Activated CD8-positive, alpha-beta memory T cell treated with anti-CD3 and anti-CD28 coated beads, Interleukin-2, amount 10 ng/mL, durations not matched to agents 7 days and 5 days (primary cell): ENCODE results near the gene WDR4. TPM values are rescaled to one million over a fixed set of nuclear protein-coding genes. Genes with fewer than 3 reads are reported as not detected.
"Not testable (repeated sequence)": the region's sequence is repeated elsewhere in the genome, so short reads cannot be mapped to it uniquely, and the experiment has no call there.

Experiments
- ATAC-seq: fragments of 150-1000 bp; cut with Tn5 transposase; one replicate; pipeline ENCODE4 v1.10.0; 2021; ENCODE audit warnings: moderate library complexity
- CTCF ChIA-PET: fragments of 350-600 bp; sonication (Branson Sonifier 250); formaldehyde crosslinking; loops from one replicate; lab custom pipeline; 2021; ENCODE audit warnings: antibody characterized with exemption; lab: Charles Lee
- DNase-seq: peaks from one replicate; pipeline ENCODE4 v3.0.0-alpha.2; 2020
- H3K27ac Mint-ChIP-seq: one replicate; pipeline ENCODE4 v1.8.0; 2021; ENCODE audit warnings: mild to moderate bottlenecking, mixed read lengths
- H3K27me3 Mint-ChIP-seq: one replicate; pipeline ENCODE4 v1.8.0; 2021; ENCODE audit warnings: mixed read lengths
- H3K36me3 Mint-ChIP-seq: one replicate; pipeline ENCODE4 v1.8.0; 2021; ENCODE audit warnings: mild to moderate bottlenecking, mixed read lengths
- H3K4me1 Mint-ChIP-seq: one replicate; pipeline ENCODE4 v1.8.0; 2021; ENCODE audit warnings: mixed read lengths
- H3K4me3 Mint-ChIP-seq: one replicate; pipeline ENCODE4 v1.8.0; 2021; ENCODE audit warnings: mild to moderate bottlenecking, moderate library complexity, mixed read lengths
- H3K9me3 Mint-ChIP-seq: one replicate; pipeline ENCODE4 v1.8.0; 2022; ENCODE audit warnings: low read depth, mixed read lengths
- total RNA-seq, 2 experiments: library from RNA; stranded (reverse); gene quantifications; one replicate each; pipeline ENCODE4 v1.2.3, GENCODE V29; 2021

The WDR4 gene
- total RNA-seq, 2 experiments from 2014 or later: 39.7 to 43.6 TPM

GRCh38 chr21:42836767-42837301 lies 42.5 kb downstream of the WDR4 start:
- Mint-ChIP-seq H3K4me1 (peaks cover 24% of the 10 kb centered on the region), H3K27ac (no peak overlapping the region), H3K36me3 (peaks cover 1% of the 10 kb centered on the region), H3K9me3 (no peaks in the 10 kb centered on the region), H3K27me3 (peaks cover 7% of the 10 kb centered on the region), H3K4me3 (no peak overlapping the region)
- CTCF ChIA-PET: no interaction called here
- DNase-seq: peak; percentile 34
- no peak for ATAC-seq

DNA sequence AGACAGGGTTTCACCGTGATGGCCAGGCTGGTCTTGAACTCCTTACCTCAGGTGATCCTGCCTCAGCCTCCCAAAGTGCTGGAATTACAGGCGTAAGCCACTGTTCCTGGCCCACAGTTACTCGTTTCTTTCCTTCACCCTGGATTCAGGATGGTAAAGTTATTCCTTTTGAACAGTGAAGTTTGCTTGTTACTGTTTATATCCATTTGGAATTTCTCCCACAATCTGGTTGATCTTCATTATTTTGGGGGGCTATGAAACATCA lies 43.0 kb downstream of the WDR4 start:
- H3K27me3 Mint-ChIP-seq: peaks cover 12% of the 10 kb centered on the region
- ATAC-seq (no peak), DNase-seq (no peak)
- CTCF ChIA-PET: interaction anchor here (0.7 to 1.8 kb wide), 2 partner anchors 19 to 243 kb away, joined by 3 to 6 read pairs; no protein-coding TSS in a partner anchor
- H3K4me1 Mint-ChIP-seq: peaks cover 28% of the 10 kb centered on the region
- H3K4me3 Mint-ChIP-seq: no peak overlapping the region
- H3K36me3 Mint-ChIP-seq: peaks cover 1% of the 10 kb centered on the region
- no peaks in the 10 kb centered on the region for H3K9me3 Mint-ChIP-seq
- H3K27ac Mint-ChIP-seq: no peak overlapping the region

- Mint-ChIP-seq H3K4me3 (no peak overlapping the region), H3K36me3 (peaks cover 1% of the 10 kb centered on the region), H3K4me1 (peaks cover 31% of the 10 kb centered on the region), H3K27me3 (peaks cover 14% of the 10 kb centered on the region), H3K27ac (no peak overlapping the region), H3K9me3 (no peaks in the 10 kb centered on the region)
- DNase-seq: peak; percentile 30
- CTCF ChIA-PET: interaction anchor here (0.7 to 1.8 kb wide), 2 partner anchors 19 to 242 kb away, joined by 3 to 6 read pairs; no protein-coding TSS in a partner anchor
- ATAC-seq: no peak
Measured at GRCh38 chr21:42835611-42836401, 43.5 kb downstream of the WDR4 start.

GRCh38 chr21:42835211-42835610 lies 44.1 kb downstream of the WDR4 start:
- H3K4me3 Mint-ChIP-seq: no peak overlapping the region
- CTCF ChIA-PET: interaction anchor here (1.8 kb wide), 1 partner anchor 242 kb away, joined by 6 read pairs; no protein-coding TSS in a partner anchor
- ATAC-seq (no peak), DNase-seq (no peak)
- peaks cover 17% of the 10 kb centered on the region for H3K27me3 Mint-ChIP-seq
- H3K4me1 Mint-ChIP-seq: peaks cover 35% of the 10 kb centered on the region
- no peak overlapping the region for H3K27ac Mint-ChIP-seq
- no peaks in the 10 kb centered on the region for H3K9me3 Mint-ChIP-seq
- H3K36me3 Mint-ChIP-seq: peaks cover 1% of the 10 kb centered on the region

DNA sequence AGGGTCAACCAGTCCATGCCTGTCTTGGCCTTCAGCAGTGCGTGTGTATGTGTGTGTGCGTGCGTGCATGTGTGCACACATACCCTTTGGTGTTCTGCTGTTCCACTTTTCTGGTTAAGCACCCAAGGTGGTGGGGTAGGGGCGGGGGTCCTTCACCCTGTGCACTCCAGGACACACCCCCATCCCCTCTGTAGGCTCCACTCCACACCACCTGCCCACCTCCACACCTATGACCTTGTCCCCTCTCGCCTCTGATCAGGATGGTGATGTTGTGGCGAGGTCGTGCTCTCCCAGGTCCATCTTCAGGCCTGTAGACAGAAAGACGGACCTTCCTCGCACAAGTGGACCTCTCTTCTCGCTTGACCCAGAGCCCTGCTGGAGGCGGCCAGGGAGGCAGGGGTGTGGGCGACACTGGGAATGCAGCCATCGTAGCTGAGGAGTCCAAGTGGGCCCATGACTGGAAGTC lies 44.6 kb downstream of the WDR4 start:
- ATAC-seq (no peak), DNase-seq (peak; percentile 37)
- peaks cover 1% of the 10 kb centered on the region for H3K36me3 Mint-ChIP-seq
- CTCF ChIA-PET: interaction anchor here (1.8 kb wide), 1 partner anchor 241 kb away, joined by 6 read pairs; no protein-coding TSS in a partner anchor
- no peak overlapping the region for H3K27ac Mint-ChIP-seq
- H3K9me3 Mint-ChIP-seq: no peaks in the 10 kb centered on the region
- H3K4me1 Mint-ChIP-seq: peaks cover 35% of the 10 kb centered on the region
- H3K27me3 Mint-ChIP-seq: peaks cover 19% of the 10 kb centered on the region
- no peak overlapping the region for H3K4me3 Mint-ChIP-seq

- Mint-ChIP-seq H3K36me3 (peaks cover 1% of the 10 kb centered on the region), H3K4me1 (peaks cover 35% of the 10 kb centered on the region), H3K4me3 (no peak overlapping the region), H3K9me3 (no peaks in the 10 kb centered on the region), H3K27me3 (peaks cover 25% of the 10 kb centered on the region), H3K27ac (no peak overlapping the region)
- CTCF ChIA-PET: interaction anchor here (0.7 to 3.7 kb wide), 4 partner anchors 180 to 251 kb away, joined by 4 to 32 read pairs (median 6); partner anchors contain the start of gene PDE9A
- no peak for ATAC-seq
- DNase-seq: peak; percentile 39
Measured at GRCh38 chr21:42833859-42834725, 45.2 kb downstream of the WDR4 start.

- H3K9me3 Mint-ChIP-seq: no peaks in the 10 kb centered on the region
- peak; percentile 88 for ATAC-seq
- H3K4me1 Mint-ChIP-seq: peaks cover 35% of the 10 kb centered on the region
- peak overlapping the region; percentile 52 for H3K27ac Mint-ChIP-seq
- peak overlapping the region; percentile 10 for H3K4me3 Mint-ChIP-seq
- H3K36me3 Mint-ChIP-seq: peaks cover 1% of the 10 kb centered on the region
- peak; percentile 85 for DNase-seq
- CTCF ChIA-PET: interaction anchor here (0.7 to 3.7 kb wide), 6 partner anchors 12 to 251 kb away, joined by 3 to 32 read pairs (median 4); partner anchors contain the start of gene PDE9A
- peaks cover 31% of the 10 kb centered on the region for H3K27me3 Mint-ChIP-seq
Measured at GRCh38 chr21:42833439-42833815, 45.9 kb downstream of the WDR4 start.

DNA sequence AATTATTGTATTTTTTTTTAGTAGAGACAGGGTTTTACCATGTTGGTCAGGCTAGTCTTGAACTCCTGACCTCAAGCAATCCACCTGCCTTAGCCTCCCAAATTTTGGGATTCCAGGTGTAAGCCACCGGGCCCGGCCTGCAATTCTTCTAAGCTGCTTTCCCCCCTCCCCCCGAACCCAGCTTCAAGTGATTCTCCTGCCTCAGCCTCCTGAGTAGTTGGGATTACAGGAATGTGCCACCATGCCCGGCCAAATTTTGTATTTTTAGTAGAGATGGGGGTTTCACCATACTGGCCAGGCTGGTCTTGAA lies 47.1 kb downstream of the WDR4 start:
- CTCF ChIA-PET: interaction anchor here (1.2 to 3.7 kb wide), 3 partner anchors 11 to 241 kb away, joined by 4 to 32 read pairs (median 6); no protein-coding TSS in a partner anchor
- not testable (repeated sequence) for ATAC-seq, H3K27ac Mint-ChIP-seq, DNase-seq, H3K4me3 Mint-ChIP-seq, H3K36me3 Mint-ChIP-seq, H3K9me3 Mint-ChIP-seq
- H3K27me3 Mint-ChIP-seq: peaks cover 41% of the 10 kb centered on the region
- H3K4me1 Mint-ChIP-seq: peaks cover 35% of the 10 kb centered on the region

GRCh38 chr21:42830456-42831455 lies 48.6 kb downstream of the WDR4 start:
- peaks cover 1% of the 10 kb centered on the region for H3K36me3 Mint-ChIP-seq
- no peak overlapping the region for H3K27ac Mint-ChIP-seq
- CTCF ChIA-PET: interaction anchor here (1.0 to 3.7 kb wide), 2 partner anchors 176 to 237 kb away, joined by 4 to 32 read pairs; no protein-coding TSS in a partner anchor
- DNase-seq (peak; percentile 55), ATAC-seq (no peak)
- H3K9me3 Mint-ChIP-seq: no peaks in the 10 kb centered on the region
- H3K4me1 Mint-ChIP-seq: peaks cover 35% of the 10 kb centered on the region
- H3K4me3 Mint-ChIP-seq: no peak overlapping the region
- H3K27me3 Mint-ChIP-seq: peaks cover 49% of the 10 kb centered on the region

GRCh38 chr21:42829954-42830353 lies 49.4 kb downstream of the WDR4 start:
- DNase-seq (peak; percentile 31), ATAC-seq (no peak)
- no peak overlapping the region for H3K27ac Mint-ChIP-seq
- CTCF ChIA-PET: no interaction called here
- H3K36me3 Mint-ChIP-seq: peaks cover 1% of the 10 kb centered on the region
- H3K27me3 Mint-ChIP-seq: peaks cover 56% of the 10 kb centered on the region
- H3K9me3 Mint-ChIP-seq: no peaks in the 10 kb centered on the region
- peaks cover 35% of the 10 kb centered on the region for H3K4me1 Mint-ChIP-seq
- H3K4me3 Mint-ChIP-seq: no peak overlapping the region

- H3K36me3 Mint-ChIP-seq: no peaks in the 10 kb centered on the region
- H3K9me3 Mint-ChIP-seq: no peaks in the 10 kb centered on the region
- H3K4me1 Mint-ChIP-seq: peaks cover 35% of the 10 kb centered on the region
- no peak for ATAC-seq
- CTCF ChIA-PET: interaction anchor here (1.6 kb wide), 1 partner anchor 360 kb away, joined by 3 read pairs; no protein-coding TSS in a partner anchor
- H3K27ac Mint-ChIP-seq: no peak overlapping the region
- H3K27me3 Mint-ChIP-seq: peaks cover 61% of the 10 kb centered on the region
- peak; percentile 37 for DNase-seq
- H3K4me3 Mint-ChIP-seq: no peak overlapping the region
Measured at GRCh38 chr21:42829417-42829816, 49.9 kb downstream of the WDR4 start.

DNA sequence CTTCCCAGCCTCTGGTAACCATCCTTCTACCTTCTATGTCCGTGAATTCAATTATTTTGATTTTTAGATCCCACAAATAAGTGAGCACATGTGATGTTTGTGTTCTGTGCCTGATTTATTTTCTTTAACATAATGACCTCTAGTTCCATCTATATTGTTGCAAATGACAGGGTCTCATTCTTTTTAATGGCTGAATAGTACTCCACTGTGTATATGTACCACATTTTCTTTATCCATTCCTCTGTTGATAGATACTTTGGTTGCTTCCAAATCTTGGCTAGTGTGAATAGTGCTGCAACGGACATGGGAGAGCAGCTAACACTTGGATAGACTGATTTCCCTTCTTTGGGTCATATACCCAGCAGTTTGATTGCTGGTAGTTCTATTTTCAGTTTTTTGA lies 51.8 kb downstream of the WDR4 start:
- CTCF ChIA-PET: interaction anchor here (1.1 to 1.6 kb wide), 2 partner anchors 234 to 359 kb away, joined by 3 to 4 read pairs; no protein-coding TSS in a partner anchor
- H3K36me3 Mint-ChIP-seq: no peaks in the 10 kb centered on the region
- H3K4me3 Mint-ChIP-seq: no peak overlapping the region
- ATAC-seq: no peak
- H3K27ac Mint-ChIP-seq: no peak overlapping the region
- peaks cover 60% of the 10 kb centered on the region for H3K27me3 Mint-ChIP-seq
- peaks cover 18% of the 10 kb centered on the region for H3K4me1 Mint-ChIP-seq
- no peak for DNase-seq
- no peaks in the 10 kb centered on the region for H3K9me3 Mint-ChIP-seq
